ENCODE results near the gene SYCN.
"Not testable (repeated sequence)": the region's sequence is repeated elsewhere in the genome, so short reads cannot be mapped to it uniquely, and the experiment has no call there.

The SYCN gene

GRCh38 chr19:39223703-39224279 lies 19.7 kb upstream of the SYCN start:
- no peak for DNase-seq

GRCh38 chr19:39219108-39219507 lies 15.0 kb upstream of the SYCN start:
- DNase-seq = not testable (repeated sequence)

- no peak for DNase-seq
Observed at GRCh38 chr19:39218230-39219007, 14.4 kb upstream of the SYCN start.

GRCh38 chr19:39217094-39217493 lies 13.0 kb upstream of the SYCN start:
- DNase-seq = no peak

GRCh38 chr19:39215323-39215722 lies 11.3 kb upstream of the SYCN start:
- not testable (repeated sequence) for DNase-seq

GRCh38 chr19:39212375-39212742 lies 8.3 kb upstream of the SYCN start:
- no peak for DNase-seq

GRCh38 chr19:39211731-39212374 lies 7.8 kb upstream of the SYCN start:
- no peak for DNase-seq

GRCh38 chr19:39209196-39209595 lies 5.1 kb upstream of the SYCN start:
- no peak for DNase-seq

- no peak for DNase-seq
Observed at GRCh38 chr19:39208175-39208795, 4.2 kb upstream of the SYCN start.

- no peak for DNase-seq
Observed at GRCh38 chr19:39207293-39207836, 3.3 kb upstream of the SYCN start.

GRCh38 chr19:39206122-39206521 lies 2.1 kb upstream of the SYCN start:
- no peak for DNase-seq

GRCh38 chr19:39205449-39205764 lies 1.3 kb upstream of the SYCN start:
- no peak for DNase-seq

- DNase-seq = no peak
Observed at GRCh38 chr19:39202998-39203355, 1.1 kb downstream of the SYCN start.

GRCh38 chr19:39200803-39201115 lies 3.3 kb downstream of the SYCN start:
- DNase-seq = no peak

GRCh38 chr19:39200066-39200802 lies 3.8 kb downstream of the SYCN start:
- DNase-seq = no peak

GRCh38 chr19:39199025-39199424 lies 5.0 kb downstream of the SYCN start:
- DNase-seq = no peak

GRCh38 chr19:39197808-39198207 lies 6.3 kb downstream of the SYCN start:
- DNase-seq = no peak

GRCh38 chr19:39196860-39197562 lies 7.1 kb downstream of the SYCN start, which contains the start of gene NCCRP1:
Gene NCCRP1, plus strand, starts transcription at chr19:39196964. Its CDS starts 19 bp downstream, at chr19:39196983.
- no peak for DNase-seq

GRCh38 chr19:39196320-39196719 lies 7.7 kb downstream of the SYCN start:
- DNase-seq = no peak

- DNase-seq = no peak
Observed at GRCh38 chr19:39195755-39196154, 8.3 kb downstream of the SYCN start.

GRCh38 chr19:39194832-39195542 lies 9.1 kb downstream of the SYCN start:
- DNase-seq = no peak

- DNase-seq = no peak
Observed at GRCh38 chr19:39193803-39194202, 10.3 kb downstream of the SYCN start.
